Body of pancreas (tissue), 4 donors: ENCODE results near the gene RNF215.

Experiments
- CTCF ChIP-seq, 7 experiments: fragments of 450-650 bp in 4 of 7; fragments of 200-600 bp in 3 of 7; sonication (generic) in 3 of 7; IDR thresholded peaks; one replicate each; pipeline ENCODE4 v1.5.1; 2016 to 2019; ENCODE audit warnings: antibody characterized with exemption in 7 of 7
- POLR2A ChIP-seq, 3 donors: fragments of 450-650 bp; IDR thresholded peaks; one replicate each; pipeline ENCODE4 v1.6.1; 2016; ENCODE audit warnings: antibody characterized with exemption in 3 of 3, mild to moderate bottlenecking in 2 of 3

GRCh38 chr22:30361916-30362650 is 25.1 kb downstream of the RNF215 start:
- no peak for TF ChIP-seq POLR2A (IDR thresholded peaks at IDR 0.05)
- no peak for TF ChIP-seq CTCF (IDR thresholded peaks at IDR 0.05)
